ENCODE results near the gene PEAR1. TPM values are rescaled to one million over a fixed set of nuclear protein-coding genes. Genes with fewer than 3 reads are reported as not detected.
A peak's percentile ranks its signal among the peaks of the same experiment; 100 is the strongest.

PEAR1 gene
- total and polyA plus RNA-seq, 4 donors: 3.5 to 12.7 (median 8.6) TPM

GRCh38 chr1:156896490-156897033, 3.0 kb downstream of the PEAR1 start:
- Histone ChIP-seq H3K4me3 (ENCODE audit: low read depth, low read length) (no peak overlapping the region), H3K9me3 (ENCODE audit: control insufficient read depth, insufficient read depth, low read length) (no peaks in the 10 kb centered on the region), H3K27ac (ENCODE audit: low read depth, low read length) (peak overlapping the region; percentile 26), H3K27me3 (ENCODE audit: control insufficient read depth, insufficient read depth, low read length) (peaks cover 39% of the 10 kb centered on the region), H3K4me1 (ENCODE audit: control insufficient read depth, insufficient read depth, low read length) (peaks cover 78% of the 10 kb centered on the region), H3K36me3 (ENCODE audit: control insufficient read depth, insufficient read depth, low read length) (no peaks in the 10 kb centered on the region)
- DNase-seq (ENCODE audit: low read depth in 4 of 6, low spot score in 6 of 6): no peak
- WGBS (ENCODE audit: insufficient coverage): 82% methylated on average over 11 of the region's 16 CpGs

GRCh38 chr1:156897078-156897825, 3.7 kb downstream of the PEAR1 start:
- Histone ChIP-seq H3K27ac (ENCODE audit: low read depth, low read length) (peak overlapping the region; percentile 26), H3K27me3 (ENCODE audit: control insufficient read depth, insufficient read depth, low read length) (peaks cover 35% of the 10 kb centered on the region), H3K4me3 (ENCODE audit: low read depth, low read length) (no peak overlapping the region), H3K36me3 (ENCODE audit: control insufficient read depth, insufficient read depth, low read length) (no peaks in the 10 kb centered on the region), H3K4me1 (ENCODE audit: control insufficient read depth, insufficient read depth, low read length) (peaks cover 75% of the 10 kb centered on the region), H3K9me3 (ENCODE audit: control insufficient read depth, insufficient read depth, low read length) (no peaks in the 10 kb centered on the region)
- DNase-seq (ENCODE audit: low read depth in 4 of 6, low spot score in 6 of 6): no peak
- WGBS (ENCODE audit: insufficient coverage): 86% methylated on average over 7 of the region's 14 CpGs

- Histone ChIP-seq H3K36me3 (ENCODE audit: control insufficient read depth, insufficient read depth, low read length) (no peaks in the 10 kb centered on the region), H3K4me3 (ENCODE audit: low read depth, low read length) (no peak overlapping the region), H3K4me1 (ENCODE audit: control insufficient read depth, insufficient read depth, low read length) (peaks cover 72% of the 10 kb centered on the region), H3K27me3 (ENCODE audit: control insufficient read depth, insufficient read depth, low read length) (peaks cover 32% of the 10 kb centered on the region), H3K9me3 (ENCODE audit: control insufficient read depth, insufficient read depth, low read length) (no peaks in the 10 kb centered on the region), H3K27ac (ENCODE audit: low read depth, low read length) (peak overlapping the region; percentile 26)
- DNase-seq (ENCODE audit: low read depth in 4 of 6, low spot score in 6 of 6): peak in 1 of 6 donors; percentile 50
- 53% methylated on average over 11 of the region's 13 CpGs for WGBS (ENCODE audit: insufficient coverage)
Observed at GRCh38 chr1:156898161-156898566, 4.6 kb downstream of the PEAR1 start.

GRCh38 chr1:156898971-156899664, 5.6 kb downstream of the PEAR1 start:
- Histone ChIP-seq H3K4me1 (ENCODE audit: control insufficient read depth, insufficient read depth, low read length) (peaks cover 69% of the 10 kb centered on the region), H3K36me3 (ENCODE audit: control insufficient read depth, insufficient read depth, low read length) (no peaks in the 10 kb centered on the region), H3K27ac (ENCODE audit: low read depth, low read length) (peak overlapping the region; percentile 26), H3K4me3 (ENCODE audit: low read depth, low read length) (no peak overlapping the region), H3K27me3 (ENCODE audit: control insufficient read depth, insufficient read depth, low read length) (peaks cover 24% of the 10 kb centered on the region), H3K9me3 (ENCODE audit: control insufficient read depth, insufficient read depth, low read length) (no peaks in the 10 kb centered on the region)
- no peak for DNase-seq (ENCODE audit: low read depth in 4 of 6, low spot score in 6 of 6)
- WGBS (ENCODE audit: insufficient coverage): 75% methylated on average over 8 of the region's 12 CpGs

- no peak overlapping the region for H3K27ac ChIP-seq (ENCODE audit: low read depth, low read length)
- peaks cover 63% of the 10 kb centered on the region for H3K4me1 ChIP-seq (ENCODE audit: control insufficient read depth, insufficient read depth, low read length)
- peaks cover 19% of the 10 kb centered on the region for H3K27me3 ChIP-seq (ENCODE audit: control insufficient read depth, insufficient read depth, low read length)
- peak in 1 of 6 donors; percentile 46 for DNase-seq (ENCODE audit: low read depth in 4 of 6, low spot score in 6 of 6)
- WGBS (ENCODE audit: insufficient coverage): 86% methylated on average over 4 of the region's 12 CpGs
- H3K36me3 ChIP-seq (ENCODE audit: control insufficient read depth, insufficient read depth, low read length): no peaks in the 10 kb centered on the region
- H3K4me3 ChIP-seq (ENCODE audit: low read depth, low read length): no peak overlapping the region
- no peaks in the 10 kb centered on the region for H3K9me3 ChIP-seq (ENCODE audit: control insufficient read depth, insufficient read depth, low read length)
Observed at GRCh38 chr1:156899956-156900718, 6.6 kb downstream of the PEAR1 start.

- H3K9me3 ChIP-seq (ENCODE audit: control insufficient read depth, insufficient read depth, low read length): no peaks in the 10 kb centered on the region
- no peaks in the 10 kb centered on the region for H3K36me3 ChIP-seq (ENCODE audit: control insufficient read depth, insufficient read depth, low read length)
- no peak for DNase-seq (ENCODE audit: low read depth in 4 of 6, low spot score in 6 of 6)
- WGBS (ENCODE audit: insufficient coverage): 77% methylated on average over 3 of the region's 6 CpGs
- H3K27me3 ChIP-seq (ENCODE audit: control insufficient read depth, insufficient read depth, low read length): peaks cover 25% of the 10 kb centered on the region
- H3K27ac ChIP-seq (ENCODE audit: low read depth, low read length): no peak overlapping the region
- no peak overlapping the region for H3K4me3 ChIP-seq (ENCODE audit: low read depth, low read length)
- peaks cover 57% of the 10 kb centered on the region for H3K4me1 ChIP-seq (ENCODE audit: control insufficient read depth, insufficient read depth, low read length)
Observed at GRCh38 chr1:156900896-156901589, 7.5 kb downstream of the PEAR1 start.

GRCh38 chr1:156901590-156901900, 8.0 kb downstream of the PEAR1 start:
- H3K27ac ChIP-seq (ENCODE audit: low read depth, low read length): no peak overlapping the region
- H3K9me3 ChIP-seq (ENCODE audit: control insufficient read depth, insufficient read depth, low read length): no peaks in the 10 kb centered on the region
- 94% methylated on average over 4 of the region's 4 CpGs for WGBS (ENCODE audit: insufficient coverage)
- H3K4me1 ChIP-seq (ENCODE audit: control insufficient read depth, insufficient read depth, low read length): peaks cover 53% of the 10 kb centered on the region
- DNase-seq (ENCODE audit: low read depth in 4 of 6, low spot score in 6 of 6): no peak
- H3K27me3 ChIP-seq (ENCODE audit: control insufficient read depth, insufficient read depth, low read length): peaks cover 30% of the 10 kb centered on the region
- H3K4me3 ChIP-seq (ENCODE audit: low read depth, low read length): no peak overlapping the region
- H3K36me3 ChIP-seq (ENCODE audit: control insufficient read depth, insufficient read depth, low read length): no peaks in the 10 kb centered on the region

- H3K4me3 ChIP-seq (ENCODE audit: low read depth, low read length): no peak overlapping the region
- 57% methylated on average over 21 of the region's 23 CpGs for WGBS (ENCODE audit: insufficient coverage)
- H3K4me1 ChIP-seq (ENCODE audit: control insufficient read depth, insufficient read depth, low read length): peaks cover 46% of the 10 kb centered on the region
- no peak for DNase-seq (ENCODE audit: low read depth in 4 of 6, low spot score in 6 of 6)
- no peaks in the 10 kb centered on the region for H3K9me3 ChIP-seq (ENCODE audit: control insufficient read depth, insufficient read depth, low read length)
- H3K27ac ChIP-seq (ENCODE audit: low read depth, low read length): peak overlapping the region; percentile 35
- no peaks in the 10 kb centered on the region for H3K36me3 ChIP-seq (ENCODE audit: control insufficient read depth, insufficient read depth, low read length)
- peaks cover 37% of the 10 kb centered on the region for H3K27me3 ChIP-seq (ENCODE audit: control insufficient read depth, insufficient read depth, low read length)
Observed at GRCh38 chr1:156901966-156902915, 8.7 kb downstream of the PEAR1 start.

Data from spinal cord (tissue), 10 donors.